DND-41 (cell line): Measurements from ENCODE around the gene NAMPT.

Source experiments
- ATAC-seq: fragments of 200-7000 bp; cut with Tn5 transposase; 3 replicates; pipeline ENCODE4 v1.9.1; 2021; ENCODE audit warnings: low read depth; ENCODE audit not compliant: insufficient read depth
- DNase-seq: peaks from one replicate; pipeline ENCODE4 v3.0.0-alpha.2; 2020
- H2AFZ ChIP-seq: 2 replicates; pipeline ENCODE4 v1.6.0; 2012; ENCODE audit warnings: low read depth, low read length
- H3K27ac ChIP-seq: 2 replicates; pipeline ENCODE4 v1.5.1; 2012; ENCODE audit warnings: low read length, inconsistent platforms
- H3K27me3 ChIP-seq: fragments of 200-600 bp; sonication (generic); 2 replicates; pipeline ENCODE4 v1.6.0; 2012; ENCODE audit warnings: low read length, mild to moderate bottlenecking, inconsistent platforms; ENCODE audit not compliant: insufficient read depth, poor library complexity
- H3K36me3 ChIP-seq: 2 replicates; pipeline ENCODE4 v1.5.1; 2012; ENCODE audit warnings: low read length, inconsistent platforms; ENCODE audit not compliant: insufficient read depth
- H3K4me1 ChIP-seq: 2 replicates; pipeline ENCODE4 v1.5.1; 2012; ENCODE audit warnings: mild to moderate bottlenecking, low read length; ENCODE audit not compliant: insufficient read depth
- H3K4me2 ChIP-seq: 2 replicates; pipeline ENCODE4 v1.6.0; 2012; ENCODE audit warnings: mild to moderate bottlenecking, moderate library complexity, low read length, inconsistent platforms; ENCODE audit not compliant: insufficient read depth
- H3K4me3 ChIP-seq, 2 experiments: fragments of 200-600 bp in 1 of 2; shearing (Covaris generic) in 1 of 2; 2 replicates each; pipeline ENCODE4 v1.5.1; 2012 to 2016; ENCODE audit warnings: inconsistent platforms in 2 of 2, low read length in 2 of 2, mild to moderate bottlenecking in 2 of 2, low read depth in 1 of 2, moderate library complexity in 1 of 2
- H3K79me2 ChIP-seq: 2 replicates; pipeline ENCODE4 v1.6.0; 2012; ENCODE audit warnings: low read length, inconsistent platforms; ENCODE audit not compliant: insufficient read depth
- H3K9ac ChIP-seq: 2 replicates; pipeline ENCODE4 v1.6.0; 2012; ENCODE audit warnings: low read depth, mild to moderate bottlenecking, inconsistent platforms, low read length, moderate library complexity
- H3K9me3 ChIP-seq: 2 replicates; pipeline ENCODE4 v1.5.1; 2012; ENCODE audit warnings: low read length, moderate library complexity, mild to moderate bottlenecking, inconsistent platforms; ENCODE audit not compliant: insufficient read depth, severe bottlenecking
- H4K20me1 ChIP-seq: 2 replicates; pipeline ENCODE4 v1.6.0; 2012; ENCODE audit warnings: low read length; ENCODE audit not compliant: insufficient read depth
- CTCF ChIP-seq: IDR thresholded peaks from 2 replicates; pipeline ENCODE4 v1.5.1; 2012; ENCODE audit warnings: borderline replicate concordance, low read length, moderate library complexity, mild to moderate bottlenecking; ENCODE audit not compliant: poor library complexity, severe bottlenecking; ENCODE audit errors: extremely low read depth
- EZH2 ChIP-seq: IDR thresholded peaks from 3 replicates; pipeline ENCODE4 v1.6.1; 2012; ENCODE audit warnings: borderline replicate concordance, low read depth, mild to moderate bottlenecking, moderate library complexity, low read length, inconsistent platforms; ENCODE audit not compliant: severe bottlenecking

NAMPT gene

GRCh38 chr7:106281127-106281526 lies 3.7 kb downstream of the NAMPT start:
- Histone ChIP-seq H3K4me2 (no peak overlapping the region), H3K27ac (no peak overlapping the region), H3K4me3 (no peak overlapping the region), H3K9me3 (no peaks in the 10 kb centered on the region), H3K79me2 (peaks cover 59% of the 10 kb centered on the region), H4K20me1 (peaks cover 6% of the 10 kb centered on the region; the same call in 1 of the 2 replicates), H3K4me1 (peaks cover 26% of the 10 kb centered on the region), H3K9ac (no peak overlapping the region), H3K27me3 (no peaks in the 10 kb centered on the region), H2AFZ (no peak overlapping the region), H3K36me3 (no peaks in the 10 kb centered on the region)
- DNase-seq (no peak), ATAC-seq (no peak)
- TF ChIP-seq CTCF = no peak

- ATAC-seq (no peak), DNase-seq (no peak)
- H3K9me3 ChIP-seq = no peaks in the 10 kb centered on the region
- H3K9ac ChIP-seq = no peak overlapping the region
- H3K27ac ChIP-seq = no peak overlapping the region
- no peak overlapping the region for H3K4me2 ChIP-seq
- H3K4me3 ChIP-seq = no peak overlapping the region
- H3K4me1 ChIP-seq = peaks cover 17% of the 10 kb centered on the region
- peaks cover 10% of the 10 kb centered on the region for H3K36me3 ChIP-seq
- no peak overlapping the region for H2AFZ ChIP-seq
- H3K79me2 ChIP-seq = peaks cover 59% of the 10 kb centered on the region
- TF ChIP-seq EZH2 (no peak), CTCF (no peak)
- peaks cover 6% of the 10 kb centered on the region; the same call in 1 of the 2 replicates for H4K20me1 ChIP-seq
- H3K27me3 ChIP-seq = no peaks in the 10 kb centered on the region
Observed at GRCh38 chr7:106279425-106280197, 5.2 kb downstream of the NAMPT start.

GRCh38 chr7:106278695-106279094 lies 6.1 kb downstream of the NAMPT start:
- Histone ChIP-seq H4K20me1 (peaks cover 6% of the 10 kb centered on the region; the same call in 1 of the 2 replicates), H3K36me3 (peaks cover 18% of the 10 kb centered on the region), H3K9ac (no peak overlapping the region), H2AFZ (no peak overlapping the region), H3K4me3 (no peak overlapping the region), H3K4me1 (peaks cover 14% of the 10 kb centered on the region), H3K27me3 (no peaks in the 10 kb centered on the region), H3K27ac (no peak overlapping the region), H3K79me2 (peaks cover 54% of the 10 kb centered on the region), H3K9me3 (no peaks in the 10 kb centered on the region), H3K4me2 (no peak overlapping the region)
- DNase-seq (no peak), ATAC-seq (no peak)
- TF ChIP-seq CTCF (no peak), EZH2 (no peak)
